Inferior parietal cortex (tissue), 1 donor: Measurements from ENCODE around the gene FAM43B.
A peak's percentile ranks its signal among the peaks of the same experiment; 100 is the strongest.

Source experiments
- DNase-seq: peaks from one replicate; pipeline ENCODE4 v3.0.0-alpha.2; 2016; ENCODE audit errors: extremely low spot score

The FAM43B gene

GRCh38 chr1:20551161-20551560 lies 1.2 kb upstream of the FAM43B start:
- DNase-seq, result no peak

- no peak for DNase-seq
Observed at GRCh38 chr1:20552728-20553445, 514 bp downstream of the FAM43B start.

- DNase-seq, result peak; percentile 41
Observed at GRCh38 chr1:20555025-20555757, 2.8 kb downstream of the FAM43B start.

- DNase-seq, result no peak
Observed at GRCh38 chr1:20555758-20556120, 3.4 kb downstream of the FAM43B start.

- no peak for DNase-seq
Observed at GRCh38 chr1:20558191-20558590, 5.8 kb downstream of the FAM43B start.

- DNase-seq, result no peak
Observed at GRCh38 chr1:20560966-20561365, 8.6 kb downstream of the FAM43B start.

- no peak for DNase-seq
Observed at GRCh38 chr1:20565234-20565633, 12.9 kb downstream of the FAM43B start.

GRCh38 chr1:20569523-20570098 lies 17.2 kb downstream of the FAM43B start:
- DNase-seq, result no peak

GRCh38 chr1:20571427-20571826 lies 19.1 kb downstream of the FAM43B start:
- no peak for DNase-seq

GRCh38 chr1:20573987-20574386 lies 21.6 kb downstream of the FAM43B start:
- DNase-seq, result no peak

- peak; percentile 43 for DNase-seq
Observed at GRCh38 chr1:20574686-20575540, 22.5 kb downstream of the FAM43B start.

GRCh38 chr1:20575541-20576336 lies 23.4 kb downstream of the FAM43B start:
- no peak for DNase-seq

GRCh38 chr1:20578062-20578461 lies 25.7 kb downstream of the FAM43B start:
- DNase-seq, result no peak

GRCh38 chr1:20578721-20579395 lies 26.5 kb downstream of the FAM43B start:
- no peak for DNase-seq

- DNase-seq, result no peak
Observed at GRCh38 chr1:20584890-20585289, 32.5 kb downstream of the FAM43B start.

- no peak for DNase-seq
Observed at GRCh38 chr1:20586953-20587660, 34.7 kb downstream of the FAM43B start.

GRCh38 chr1:20587661-20588053 lies 35.3 kb downstream of the FAM43B start:
- DNase-seq, result no peak

- DNase-seq, result no peak
Observed at GRCh38 chr1:20588634-20589225, 36.4 kb downstream of the FAM43B start, which contains the start of gene CDA. TSS of gene CDA (plus strand) at chr1:20589097. CDS start at chr1:20589130, 33 bp downstream.
